Measurements from ENCODE around the gene CCDC88C.

CCDC88C gene

DNA sequence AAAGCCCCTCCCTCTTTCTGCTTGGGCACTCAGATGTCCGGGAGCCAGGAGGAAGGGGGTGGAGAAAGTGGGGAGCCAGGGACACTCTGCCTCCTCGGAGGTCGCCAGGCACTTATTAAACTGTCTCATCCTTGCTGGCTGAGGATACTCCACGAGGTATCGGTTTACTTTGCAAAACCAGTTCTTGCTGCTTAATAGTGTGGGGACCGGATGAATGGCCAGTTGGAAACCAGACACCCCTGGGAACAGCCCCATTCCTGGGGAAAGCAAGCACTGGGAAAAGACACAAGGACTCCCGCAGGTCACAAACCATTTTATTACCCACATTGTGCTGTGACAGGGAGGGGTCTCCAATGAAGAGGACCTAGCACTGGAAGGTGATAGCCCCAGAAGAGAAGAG is 34.2 kb downstream of the CCDC88C start:
- Histone ChIP-seq H3K27ac (no peak overlapping the region), H3K4me3 (no peak overlapping the region)
- no peak for DNase-seq (ENCODE audit: low spot score)
- TF ChIP-seq, protein P1, sequence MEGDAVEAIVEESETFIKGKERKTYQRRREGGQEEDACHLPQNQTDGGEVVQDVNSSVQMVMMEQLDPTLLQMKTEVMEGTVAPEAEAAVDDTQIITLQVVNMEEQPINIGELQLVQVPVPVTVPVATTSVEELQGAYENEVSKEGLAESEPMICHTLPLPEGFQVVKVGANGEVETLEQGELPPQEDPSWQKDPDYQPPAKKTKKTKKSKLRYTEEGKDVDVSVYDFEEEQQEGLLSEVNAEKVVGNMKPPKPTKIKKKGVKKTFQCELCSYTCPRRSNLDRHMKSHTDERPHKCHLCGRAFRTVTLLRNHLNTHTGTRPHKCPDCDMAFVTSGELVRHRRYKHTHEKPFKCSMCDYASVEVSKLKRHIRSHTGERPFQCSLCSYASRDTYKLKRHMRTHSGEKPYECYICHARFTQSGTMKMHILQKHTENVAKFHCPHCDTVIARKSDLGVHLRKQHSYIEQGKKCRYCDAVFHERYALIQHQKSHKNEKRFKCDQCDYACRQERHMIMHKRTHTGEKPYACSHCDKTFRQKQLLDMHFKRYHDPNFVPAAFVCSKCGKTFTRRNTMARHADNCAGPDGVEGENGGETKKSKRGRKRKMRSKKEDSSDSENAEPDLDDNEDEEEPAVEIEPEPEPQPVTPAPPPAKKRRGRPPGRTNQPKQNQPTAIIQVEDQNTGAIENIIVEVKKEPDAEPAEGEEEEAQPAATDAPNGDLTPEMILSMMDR (IDR thresholded peaks at IDR 0.05): no peak

DNA sequence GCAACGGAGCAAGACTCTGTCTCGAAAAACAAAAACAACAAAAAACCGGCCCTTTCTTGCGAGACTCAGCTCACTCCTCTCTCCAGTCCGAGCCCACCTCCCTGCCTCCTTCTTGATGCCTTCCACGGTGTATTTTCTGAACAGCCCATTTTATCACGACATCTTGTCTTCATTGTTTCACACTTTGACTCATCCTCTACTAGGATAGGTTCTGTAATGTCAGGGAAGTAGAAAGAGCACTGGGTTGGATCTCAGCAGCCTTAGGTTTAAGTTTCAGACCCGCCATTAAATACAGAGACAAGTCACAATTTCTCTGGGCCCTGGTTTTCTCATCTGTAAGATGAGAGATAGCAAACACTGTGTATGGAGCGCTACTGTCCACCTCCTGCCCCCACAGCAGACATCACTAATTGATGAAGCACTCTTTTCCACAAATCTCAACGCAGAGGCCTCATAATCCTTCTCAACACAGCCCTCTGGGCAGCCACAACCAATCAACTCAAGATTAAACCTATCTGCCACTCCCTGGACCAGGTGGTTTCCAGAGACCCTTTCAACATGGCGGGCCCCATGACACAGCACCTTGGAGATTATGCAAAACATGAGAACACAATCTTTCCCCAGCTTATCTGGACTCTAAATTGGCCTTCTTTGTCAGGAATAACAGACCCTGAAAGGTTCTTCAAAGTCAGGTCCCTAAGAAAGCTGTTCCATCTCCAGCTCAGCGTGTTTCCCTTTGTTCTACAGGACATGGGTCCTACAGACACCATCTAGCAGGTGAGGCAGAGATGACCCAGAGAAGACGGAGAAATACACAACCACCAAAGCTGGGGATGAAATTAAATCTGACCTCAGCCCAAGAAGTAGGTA is 35.6 kb downstream of the CCDC88C start:
- Histone ChIP-seq H3K4me3 (no peak overlapping the region), H3K27ac (no peak overlapping the region)
- TF ChIP-seq, protein P1 (IDR thresholded peaks at IDR 0.05): no peak
- DNase-seq (ENCODE audit: low spot score): no peak

DNA sequence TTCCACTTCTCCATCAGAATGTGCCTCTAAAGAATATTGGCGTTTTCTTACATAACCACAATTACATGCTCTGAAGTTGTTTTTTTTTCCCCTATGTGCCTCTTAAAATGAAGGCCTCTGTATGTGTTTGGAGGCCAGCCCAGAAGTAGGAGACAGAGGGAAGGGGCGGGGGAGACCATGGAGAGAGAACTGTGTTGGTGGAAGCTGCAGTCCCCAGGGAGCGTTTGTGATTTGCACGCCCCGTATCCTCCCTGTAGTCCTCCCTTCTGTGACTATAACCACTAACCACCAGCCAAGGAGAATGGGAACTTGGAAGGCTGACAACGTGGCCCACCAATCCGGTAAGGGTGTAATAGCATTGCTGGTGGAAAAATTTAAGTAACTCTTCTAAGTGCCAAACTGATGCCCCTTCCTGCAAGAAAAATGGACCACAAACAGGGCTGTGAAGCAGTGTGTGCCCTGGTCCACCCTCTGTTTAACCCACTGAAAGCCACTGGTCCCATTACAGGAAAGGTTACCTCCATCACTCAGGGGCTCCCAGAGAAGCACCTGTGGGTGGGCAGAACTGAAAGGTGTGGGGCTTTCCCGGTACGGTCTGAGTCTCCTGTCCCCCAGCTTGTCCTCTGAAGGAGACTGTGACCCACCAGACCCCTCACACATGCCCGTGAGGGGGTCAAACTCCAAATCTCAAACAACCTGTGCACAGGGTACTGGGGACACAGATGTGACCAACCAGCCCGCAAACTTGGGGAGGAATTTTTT is 36.8 kb downstream of the CCDC88C start:
- no peak for DNase-seq (ENCODE audit: low spot score)
- H3K4me3 ChIP-seq: no peak overlapping the region
- TF ChIP-seq, protein P1 (IDR thresholded peaks at IDR 0.05): no peak
- H3K27ac ChIP-seq: no peak overlapping the region

DNA sequence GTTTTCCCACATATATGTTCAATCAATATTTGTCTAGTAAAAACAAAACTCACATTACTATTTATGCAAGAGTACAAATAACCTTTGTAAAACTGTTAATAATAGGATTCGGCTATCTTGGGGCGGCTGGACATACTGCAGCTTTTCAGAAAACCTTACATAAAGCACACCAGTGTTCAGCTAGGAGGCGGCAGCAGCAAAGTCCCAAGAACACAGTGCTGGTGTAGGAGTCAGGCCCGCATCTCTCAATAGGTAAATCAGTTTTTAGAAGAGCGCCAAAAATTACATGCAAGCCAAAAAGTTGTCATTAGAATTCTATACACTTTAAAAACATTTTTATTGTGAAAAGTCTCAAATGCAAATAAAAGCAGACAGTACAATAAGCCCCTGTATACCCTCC is 37.5 kb downstream of the CCDC88C start:
- no peak overlapping the region for H3K27ac ChIP-seq

DNA sequence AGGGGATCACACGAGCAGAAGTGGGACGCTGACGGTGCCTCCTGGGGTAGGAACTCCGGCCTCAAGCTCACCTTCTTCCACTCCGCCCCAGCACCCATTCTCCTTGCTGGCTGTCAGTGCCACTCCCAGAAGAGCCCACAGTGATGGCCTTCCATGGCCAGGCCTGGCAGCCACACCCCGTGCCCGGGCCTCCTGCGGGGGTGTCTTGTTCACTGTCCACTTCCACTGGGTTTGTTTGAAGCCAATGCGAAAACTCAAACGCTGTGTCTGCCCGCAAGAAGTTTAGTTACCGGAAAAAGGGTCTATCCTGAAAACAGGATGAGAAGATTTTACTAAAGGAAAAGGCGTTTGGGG is 38.1 kb downstream of the CCDC88C start:
- TF ChIP-seq, protein P1 (IDR thresholded peaks at IDR 0.05): no peak
- no peak overlapping the region for H3K27ac ChIP-seq
- no peak for DNase-seq (ENCODE audit: low spot score)
- H3K4me3 ChIP-seq: no peak overlapping the region

More for the DNA sequence above, 37.5 kb downstream of the CCDC88C start:
- DNase-seq (ENCODE audit: low spot score): no peak
- TF ChIP-seq, protein P1 (IDR thresholded peaks at IDR 0.05): no peak
- no peak overlapping the region for H3K4me3 ChIP-seq

DNA sequence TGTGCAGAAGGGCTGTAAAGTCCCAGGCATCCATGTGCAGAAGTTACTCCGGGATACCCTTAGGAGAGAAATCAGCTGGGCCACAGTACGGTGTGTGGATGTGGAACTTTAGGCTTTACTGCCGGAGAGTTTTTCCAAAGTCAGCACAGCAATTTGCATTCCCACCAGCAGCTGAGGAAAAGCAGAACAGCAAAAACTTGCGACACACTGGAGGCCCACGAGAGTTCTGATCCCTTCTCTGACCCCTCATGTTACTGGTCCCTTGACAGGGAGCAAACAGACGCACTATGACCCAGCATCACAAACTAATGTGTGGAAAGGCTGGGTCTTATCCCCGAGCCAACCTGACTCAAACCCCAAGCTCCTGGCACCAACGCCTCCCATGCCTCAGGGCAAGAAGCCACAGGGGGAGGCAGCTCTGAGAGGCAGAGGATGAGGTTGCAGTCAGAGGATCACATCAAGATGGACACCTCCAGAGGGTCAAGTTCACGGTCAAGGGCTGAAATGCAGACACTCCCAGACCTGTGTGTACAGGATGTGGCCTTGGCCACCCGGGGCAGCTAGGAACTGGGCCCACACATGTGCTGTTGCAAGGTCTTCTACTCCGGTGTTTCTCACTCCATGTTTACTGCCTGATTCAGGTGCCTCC is 38.6 kb downstream of the CCDC88C start:
- TF ChIP-seq, protein P1 (IDR thresholded peaks at IDR 0.05): no peak
- H3K27ac ChIP-seq: no peak overlapping the region
- H3K4me3 ChIP-seq: no peak overlapping the region

More for the DNA sequence above, 38.6 kb downstream of the CCDC88C start:
- no peak for DNase-seq (ENCODE audit: low spot score)
